SK-N-SH (cell line): ENCODE data around the gene ZNF784.

Source experiments
- FOXJ3 ChIP-seq: sonication (generic); formaldehyde crosslinking; IDR thresholded peaks from 2 replicates; pipeline ENCODE4 v1.5.1; 2020; ENCODE audit warnings: mild to moderate bottlenecking, missing genetic modification reagents
- RFX5 ChIP-seq: IDR thresholded peaks from 2 replicates; pipeline ENCODE4 v1.6.1; 2012; ENCODE audit warnings: mild to moderate bottlenecking, improper control_type of control experiment, low read length
- TF ChIP-seq, protein P1 (sequence below): fragments of 200-600 bp; sonication (generic); IDR thresholded peaks from 2 replicates; pipeline ENCODE4 v1.6.1; 2017; ENCODE audit warnings: antibody characterized with exemption, mild to moderate bottlenecking, moderate library complexity

DNA sequence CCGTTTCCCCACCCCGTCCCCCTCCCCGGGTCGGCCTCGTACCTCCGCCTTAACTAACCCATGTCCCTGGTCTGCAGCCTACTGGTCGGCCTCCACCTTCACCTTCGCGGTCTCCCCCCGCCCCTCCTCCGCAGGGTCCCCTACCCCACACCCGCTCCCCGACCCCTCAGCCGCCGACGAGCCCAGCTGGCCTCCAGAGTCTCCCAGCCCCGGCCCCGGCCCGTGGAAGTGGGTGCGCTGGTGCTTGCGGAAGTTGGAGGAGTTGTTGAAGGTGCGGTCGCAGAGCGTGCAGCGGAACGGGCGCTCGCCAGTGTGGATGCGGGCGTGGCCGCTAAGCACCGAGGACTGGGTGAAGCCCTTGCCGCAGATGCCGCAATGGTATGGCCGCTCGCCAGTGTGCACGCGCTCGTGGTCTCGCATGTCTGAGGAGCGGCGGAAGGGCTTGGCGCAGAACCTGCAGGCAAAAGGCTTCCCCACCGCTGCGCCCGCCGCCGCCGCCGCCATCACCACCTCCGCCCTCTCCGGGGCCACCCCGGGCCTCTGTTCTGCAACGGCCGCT, 2.6 kb downstream of the ZNF784 start:
- TF ChIP-seq, protein P1, sequence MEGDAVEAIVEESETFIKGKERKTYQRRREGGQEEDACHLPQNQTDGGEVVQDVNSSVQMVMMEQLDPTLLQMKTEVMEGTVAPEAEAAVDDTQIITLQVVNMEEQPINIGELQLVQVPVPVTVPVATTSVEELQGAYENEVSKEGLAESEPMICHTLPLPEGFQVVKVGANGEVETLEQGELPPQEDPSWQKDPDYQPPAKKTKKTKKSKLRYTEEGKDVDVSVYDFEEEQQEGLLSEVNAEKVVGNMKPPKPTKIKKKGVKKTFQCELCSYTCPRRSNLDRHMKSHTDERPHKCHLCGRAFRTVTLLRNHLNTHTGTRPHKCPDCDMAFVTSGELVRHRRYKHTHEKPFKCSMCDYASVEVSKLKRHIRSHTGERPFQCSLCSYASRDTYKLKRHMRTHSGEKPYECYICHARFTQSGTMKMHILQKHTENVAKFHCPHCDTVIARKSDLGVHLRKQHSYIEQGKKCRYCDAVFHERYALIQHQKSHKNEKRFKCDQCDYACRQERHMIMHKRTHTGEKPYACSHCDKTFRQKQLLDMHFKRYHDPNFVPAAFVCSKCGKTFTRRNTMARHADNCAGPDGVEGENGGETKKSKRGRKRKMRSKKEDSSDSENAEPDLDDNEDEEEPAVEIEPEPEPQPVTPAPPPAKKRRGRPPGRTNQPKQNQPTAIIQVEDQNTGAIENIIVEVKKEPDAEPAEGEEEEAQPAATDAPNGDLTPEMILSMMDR: no peak
- TF ChIP-seq RFX5 (no peak), FOXJ3 (CRISPR knock-in tag) (no peak)
